Duodenal mucosa (tissue), 2 donors: ENCODE measurements around the gene SRPK2.

Experiments
- H3K27ac ChIP-seq: one replicate; pipeline ENCODE4 v1.7.0; 2013; ENCODE audit warnings: low read depth, low read length
- H3K27me3 ChIP-seq, 2 donors: one replicate each; pipeline ENCODE4 v1.7.0; 2013; ENCODE audit warnings: low read length in 2 of 2, control low read depth in 1 of 2; ENCODE audit not compliant: insufficient read depth in 2 of 2, control insufficient read depth in 1 of 2
- H3K36me3 ChIP-seq, 2 donors: one replicate each; pipeline ENCODE4 v1.7.0; 2013; ENCODE audit warnings: low read length in 2 of 2, control low read depth in 1 of 2; ENCODE audit not compliant: insufficient read depth in 2 of 2, control insufficient read depth in 1 of 2
- H3K4me1 ChIP-seq, 2 donors: one replicate each; pipeline ENCODE4 v1.7.0; 2013; ENCODE audit warnings: low read length in 2 of 2, control low read depth in 1 of 2; ENCODE audit not compliant: insufficient read depth in 2 of 2, control insufficient read depth in 1 of 2
- H3K4me3 ChIP-seq, 2 donors: one replicate each; pipeline ENCODE4 v1.7.0; 2013; ENCODE audit warnings: low read length in 2 of 2, low read depth in 1 of 2
- H3K9ac ChIP-seq, 2 donors: one replicate each; pipeline ENCODE4 v1.7.0; 2013; ENCODE audit warnings: low read length in 2 of 2, low read depth in 1 of 2
- H3K9me3 ChIP-seq, 2 donors: one replicate each; pipeline ENCODE4 v1.7.0; 2013; ENCODE audit warnings: low read length in 2 of 2, control low read depth in 1 of 2; ENCODE audit not compliant: control insufficient read depth in 1 of 2

SRPK2 gene

GRCh38 chr7:105156731-105157130 is 232.0 kb downstream of the SRPK2 start:
- peaks cover 0 to 6% of the 10 kb centered on the region in 2 donors for H3K36me3 ChIP-seq
- no peaks in the 10 kb centered on the region for H3K27me3 ChIP-seq
- H3K9me3 ChIP-seq = no peaks in the 10 kb centered on the region
- no peak overlapping the region for H3K4me3 ChIP-seq
- H3K27ac ChIP-seq = no peak overlapping the region
- H3K9ac ChIP-seq = no peak overlapping the region
- H3K4me1 ChIP-seq = no peaks in the 10 kb centered on the region

GRCh38 chr7:105154084-105154483 is 234.6 kb downstream of the SRPK2 start:
- no peaks in the 10 kb centered on the region for H3K36me3 ChIP-seq
- no peak overlapping the region for H3K27ac ChIP-seq
- H3K27me3 ChIP-seq = no peaks in the 10 kb centered on the region
- no peak overlapping the region for H3K9ac ChIP-seq
- no peak overlapping the region for H3K4me3 ChIP-seq
- no peaks in the 10 kb centered on the region for H3K4me1 ChIP-seq
- no peaks in the 10 kb centered on the region for H3K9me3 ChIP-seq

- Histone ChIP-seq H3K27ac (no peak overlapping the region), H3K27me3 (no peaks in the 10 kb centered on the region), H3K36me3 (no peaks in the 10 kb centered on the region), H3K4me3 (no peak overlapping the region), H3K4me1 (no peaks in the 10 kb centered on the region), H3K9ac (no peak overlapping the region), H3K9me3 (no peaks in the 10 kb centered on the region)
Measured at GRCh38 chr7:105153531-105153930, 235.2 kb downstream of the SRPK2 start.

GRCh38 chr7:105151152-105151551 is 237.6 kb downstream of the SRPK2 start:
- no peak overlapping the region for H3K9ac ChIP-seq
- H3K9me3 ChIP-seq = no peaks in the 10 kb centered on the region
- no peak overlapping the region for H3K4me3 ChIP-seq
- H3K27me3 ChIP-seq = no peaks in the 10 kb centered on the region
- no peak overlapping the region for H3K27ac ChIP-seq
- H3K36me3 ChIP-seq = no peaks in the 10 kb centered on the region
- no peaks in the 10 kb centered on the region for H3K4me1 ChIP-seq

- H3K4me3 ChIP-seq = no peak overlapping the region
- H3K27me3 ChIP-seq = no peaks in the 10 kb centered on the region
- H3K36me3 ChIP-seq = no peaks in the 10 kb centered on the region
- no peak overlapping the region for H3K9ac ChIP-seq
- H3K4me1 ChIP-seq = no peaks in the 10 kb centered on the region
- H3K27ac ChIP-seq = no peak overlapping the region
- no peaks in the 10 kb centered on the region for H3K9me3 ChIP-seq
Measured at GRCh38 chr7:105149827-105150226, 238.9 kb downstream of the SRPK2 start.

- Histone ChIP-seq H3K4me3 (no peak overlapping the region), H3K27ac (no peak overlapping the region), H3K27me3 (no peaks in the 10 kb centered on the region), H3K9me3 (no peaks in the 10 kb centered on the region), H3K36me3 (peaks cover 17 to 52% of the 10 kb centered on the region in 2 donors), H3K4me1 (no peaks in the 10 kb centered on the region), H3K9ac (no peak overlapping the region)
Measured at GRCh38 chr7:105141068-105141467, 247.7 kb downstream of the SRPK2 start.

- Histone ChIP-seq H3K9ac (no peak overlapping the region), H3K27ac (no peak overlapping the region), H3K36me3 (peaks cover 17 to 52% of the 10 kb centered on the region in 2 donors), H3K4me3 (no peak overlapping the region), H3K27me3 (no peaks in the 10 kb centered on the region), H3K4me1 (no peaks in the 10 kb centered on the region), H3K9me3 (no peaks in the 10 kb centered on the region)
Measured at GRCh38 chr7:105139381-105139780, 249.3 kb downstream of the SRPK2 start.

- peaks cover 14 to 52% of the 10 kb centered on the region in 2 donors for H3K36me3 ChIP-seq
- no peak overlapping the region for H3K9ac ChIP-seq
- H3K4me3 ChIP-seq = no peak overlapping the region
- H3K9me3 ChIP-seq = no peaks in the 10 kb centered on the region
- H3K4me1 ChIP-seq = no peaks in the 10 kb centered on the region
- H3K27ac ChIP-seq = no peak overlapping the region
- no peaks in the 10 kb centered on the region for H3K27me3 ChIP-seq
Measured at GRCh38 chr7:105137898-105138297, 250.8 kb downstream of the SRPK2 start.

GRCh38 chr7:105136221-105136620 is 252.5 kb downstream of the SRPK2 start:
- no peak overlapping the region for H3K27ac ChIP-seq
- H3K9me3 ChIP-seq = no peaks in the 10 kb centered on the region
- peaks cover 14 to 50% of the 10 kb centered on the region in 2 donors for H3K36me3 ChIP-seq
- H3K27me3 ChIP-seq = no peaks in the 10 kb centered on the region
- H3K9ac ChIP-seq = no peak overlapping the region
- H3K4me1 ChIP-seq = no peaks in the 10 kb centered on the region
- H3K4me3 ChIP-seq = no peak overlapping the region

- Histone ChIP-seq H3K4me1 (no peaks in the 10 kb centered on the region), H3K27ac (no peak overlapping the region), H3K36me3 (peaks cover 12 to 45% of the 10 kb centered on the region in 2 donors), H3K9me3 (no peaks in the 10 kb centered on the region), H3K9ac (no peak overlapping the region), H3K27me3 (no peaks in the 10 kb centered on the region), H3K4me3 (no peak overlapping the region)
Measured at GRCh38 chr7:105133986-105134655, 254.6 kb downstream of the SRPK2 start.
